Uterus (tissue), 2 donors: ENCODE data around the gene SIM2.

Source experiments
- CTCF ChIP-seq, 4 experiments: fragments of 200-600 bp in 2 of 4; fragments of 450-650 bp in 2 of 4; sonication (generic) in 2 of 4; IDR thresholded peaks; one replicate each; pipeline ENCODE4 v1.5.1; 2016 to 2019; ENCODE audit warnings: antibody characterized with exemption in 4 of 4, mild to moderate bottlenecking in 2 of 4, moderate library complexity in 1 of 4
- POLR2A ChIP-seq, 2 donors: fragments of 450-650 bp; IDR thresholded peaks; one replicate each; pipeline ENCODE4 v1.6.1; 2016; ENCODE audit warnings: antibody characterized with exemption in 2 of 2, mild to moderate bottlenecking in 1 of 2, moderate library complexity in 1 of 2

- TF ChIP-seq CTCF (IDR thresholded peaks at IDR 0.05): no peak
- no peak for TF ChIP-seq POLR2A (IDR thresholded peaks at IDR 0.05)
These were observed 22.9 kb downstream of the SIM2 start for GRCh38 chr21:36721817-36722216.
